OCI-LY7 (cell line): ENCODE data around the gene FAM181A. TPM values are rescaled to one million over a fixed set of nuclear protein-coding genes. Genes with fewer than 3 reads are reported as not detected.

ENCODE experiments used
- BruUV-seq: library from RNA; stranded (reverse); fragments of 400-500 nt; replicated peaks from 2 replicates; lab custom pipeline; 2021; lab: Mats Ljungman, UMichigan
- CTCF ChIA-PET: fragments of 300-600 bp; sonication (Branson Sonifier 250); formaldehyde crosslinking; loops from one replicate; lab custom pipeline; 2022; ENCODE audit warnings: antibody characterized with exemption; ENCODE audit not compliant: unreplicated experiment; lab: Charles Lee
- POLR2A ChIA-PET: fragments of 300-600 bp; sonication (Branson Sonifier 250); formaldehyde crosslinking; loops from one replicate; lab custom pipeline; 2022; ENCODE audit warnings: antibody characterized with exemption; lab: Charles Lee
- DNase-seq: peaks from one replicate; pipeline ENCODE4 v3.0.0-alpha.2; 2015; ENCODE audit warnings: low spot score
- H2AFZ ChIP-seq: fragments of 200-600 bp; sonication (generic), shearing (Covaris generic); 2 replicates; pipeline ENCODE4 v1.6.1; 2014; ENCODE audit warnings: mild to moderate bottlenecking, antibody characterized with exemption, low read length, moderate library complexity
- H3K27ac ChIP-seq: fragments of 200-600 bp; sonication (generic); 2 replicates; pipeline ENCODE4 v1.5.1; 2014; ENCODE audit warnings: mixed run types, low read depth, mild to moderate bottlenecking, moderate library complexity, low read length, inconsistent platforms; ENCODE audit not compliant: poor library complexity, severe bottlenecking
- H3K36me3 ChIP-seq: fragments of 200-600 bp; sonication (generic); 2 replicates; pipeline ENCODE4 v1.6.1; 2014; ENCODE audit warnings: mild to moderate bottlenecking, antibody characterized with exemption, low read length, moderate library complexity, mixed read lengths; ENCODE audit not compliant: insufficient read depth
- H3K4me1 ChIP-seq: fragments of 200-600 bp; sonication (generic); 2 replicates; pipeline ENCODE4 v1.5.1; 2014; ENCODE audit warnings: mild to moderate bottlenecking, low read length; ENCODE audit not compliant: insufficient read depth, poor library complexity, severe bottlenecking
- H3K4me2 ChIP-seq: fragments of 200-600 bp; sonication (generic); 2 replicates; pipeline ENCODE4 v1.6.1; 2014; ENCODE audit warnings: mild to moderate bottlenecking, low read length
- H3K4me3 ChIP-seq: fragments of 200-600 bp; sonication (generic); 2 replicates; pipeline ENCODE4 v1.5.1; 2014; ENCODE audit warnings: mild to moderate bottlenecking, low read depth, low read length; ENCODE audit not compliant: poor library complexity, severe bottlenecking
- H3K79me2 ChIP-seq: fragments of 200-600 bp; sonication (generic); 2 replicates; pipeline ENCODE4 v1.6.1; 2016; ENCODE audit warnings: low read depth, mild to moderate bottlenecking, low read length, moderate library complexity, mixed read lengths; ENCODE audit not compliant: insufficient read depth
- H3K9me2 ChIP-seq: fragments of 200-600 bp; sonication (generic); 2 replicates; pipeline ENCODE4 v1.6.1; 2016; ENCODE audit warnings: mild to moderate bottlenecking, low read length, mixed read lengths; ENCODE audit not compliant: insufficient read depth
- H3K9me3 ChIP-seq: fragments of 200-600 bp; sonication (generic); 2 replicates; pipeline ENCODE4 v1.6.1; 2014; ENCODE audit warnings: mild to moderate bottlenecking, mixed run types, low read length, mixed read lengths
- H4K20me1 ChIP-seq: fragments of 200-600 bp; sonication (generic); 2 replicates; pipeline ENCODE4 v1.6.1; 2014; ENCODE audit warnings: mild to moderate bottlenecking, antibody characterized with exemption, low read length, moderate library complexity, mixed read lengths; ENCODE audit not compliant: insufficient read depth
- CTCF ChIP-seq: fragments of 200-600 bp; sonication (generic); conservative IDR thresholded peaks from 2 replicates; pipeline ENCODE4 v1.5.1; 2014; ENCODE audit warnings: mild to moderate bottlenecking, antibody characterized with exemption, low read length, moderate library complexity, mixed read lengths
- EZH2phosphoT487 ChIP-seq: fragments of 200-600 bp; sonication (generic); IDR thresholded peaks from 2 replicates; pipeline ENCODE4 v1.6.1; 2018; ENCODE audit warnings: low read depth, borderline replicate concordance, mild to moderate bottlenecking, mixed run types, antibody characterized with exemption, low read length, moderate library complexity, mixed read lengths
- intact Hi-C: fragments of 100-400 bp; cut with micrococcal nuclease; formaldehyde crosslinking; loops from one replicate; pipeline ENCODE4 v1.10.0; 2022; ENCODE audit not compliant: unreplicated experiment
- total RNA-seq, 2 experiments: library from RNA; depleted of rRNA in 1 of 2; stranded (reverse); fragments of >200 nt in 1 of 2; shearing (Covaris generic) in 1 of 2; gene quantifications; 2 replicates each; pipeline ENCODE4 v1.2.3, GENCODE V29; 2014 to 2022

FAM181A gene
- total RNA-seq, 2 experiments from 2014 or later, result not detected

- H3K9me2 ChIP-seq, result no peaks in the 10 kb centered on the region
- H3K4me3 ChIP-seq, result peak overlapping the region; percentile 11
- H3K79me2 ChIP-seq, result no peaks in the 10 kb centered on the region
- no peaks in the 10 kb centered on the region for H4K20me1 ChIP-seq
- no peaks in the 10 kb centered on the region for H3K9me3 ChIP-seq
- peaks cover 85% of the 10 kb centered on the region for H3K4me1 ChIP-seq
- peak overlapping the region; percentile 61; the same call in 1 of the 2 replicates for H2AFZ ChIP-seq
- TF ChIP-seq CTCF, result no peak
- TF ChIP-seq EZH2phosphoT487, result no peak
- peak overlapping the region; percentile 92 for H3K27ac ChIP-seq
- H3K36me3 ChIP-seq, result no peaks in the 10 kb centered on the region
- intact Hi-C loops, result loop anchor here (10.0 kb wide), 1 partner anchor 756 kb away; the partner anchor contains the start of genes GON7 and UBR7
- CTCF ChIA-PET, result interaction anchor here (1.7 kb wide), 1 partner anchor 10 kb away, joined by 5 read pairs; no protein-coding TSS in a partner anchor
- peak overlapping the region; percentile 95 for H3K4me2 ChIP-seq
- POLR2A ChIA-PET, result interaction anchor here (0.8 to 6.3 kb wide), 6 partner anchors 8 to 623 kb away, joined by 3 to 70 read pairs (median 5); partner anchors contain the start of gene ASB2
- no peak for DNase-seq
- no TSS peak for BruUV-seq
These were observed 33.8 kb downstream of the FAM181A start for GRCh38 chr14:93960774-93961438.

- TF ChIP-seq EZH2phosphoT487 (no peak), CTCF (no peak)
- Histone ChIP-seq H3K4me2 (peak overlapping the region; percentile 61), H3K9me3 (no peaks in the 10 kb centered on the region), H3K36me3 (no peaks in the 10 kb centered on the region), H3K27ac (peak overlapping the region; percentile 92), H2AFZ (peak overlapping the region; percentile 61), H4K20me1 (no peaks in the 10 kb centered on the region), H3K4me1 (peaks cover 81% of the 10 kb centered on the region), H3K9me2 (no peaks in the 10 kb centered on the region), H3K79me2 (no peaks in the 10 kb centered on the region), H3K4me3 (peak overlapping the region; percentile 11)
- POLR2A ChIA-PET, result interaction anchor here (0.8 to 6.3 kb wide), 4 partner anchors 13 to 623 kb away, joined by 3 to 70 read pairs (median 3); partner anchors contain the start of gene ASB2
- CTCF ChIA-PET, result no interaction called here
- intact Hi-C loops, result loop anchor here (10.0 kb wide), 1 partner anchor 757 kb away; the partner anchor contains the start of genes GON7 and UBR7
- peak; percentile 47 for DNase-seq
- BruUV-seq, result no TSS peak
These were observed 34.5 kb downstream of the FAM181A start for GRCh38 chr14:93961620-93962019.
